PFSK-1 (cell line): ENCODE data around the gene PRKD1.

ENCODE experiments used
- FOXP2 ChIP-seq: optimal IDR thresholded peaks from 2 replicates; pipeline ENCODE3; 2011; ENCODE audit warnings: borderline replicate concordance, control low read depth, inconsistent platforms; ENCODE audit not compliant: insufficient read depth; ENCODE audit errors: extremely low read length, extremely low read depth
- POLR2AphosphoS5 ChIP-seq: IDR thresholded peaks from 2 replicates; pipeline ENCODE4 v1.6.1; 2012; ENCODE audit warnings: low read depth, mild to moderate bottlenecking, control low read depth, low read length, moderate library complexity
- REST ChIP-seq, 2 experiments: IDR thresholded peaks; 2 replicates each; pipeline versions ENCODE4 v1.6.1 to v1.8.0; 2011 to 2012; ENCODE audit warnings: low read depth in 2 of 2, low read length in 2 of 2, control low read depth in 1 of 2, inconsistent platforms in 1 of 2, mild to moderate bottlenecking in 1 of 2, moderate library complexity in 1 of 2; ENCODE audit not compliant: insufficient read depth in 1 of 2
- SIN3A ChIP-seq: IDR thresholded peaks from 2 replicates; pipeline ENCODE4 v1.6.1; 2012; ENCODE audit warnings: mild to moderate bottlenecking, low read length, moderate library complexity, borderline replicate concordance; ENCODE audit not compliant: insufficient read depth
- TAF1 ChIP-seq: IDR thresholded peaks from 2 replicates; pipeline ENCODE4 v1.6.1; 2012; ENCODE audit warnings: low read length, control low read depth, borderline replicate concordance; ENCODE audit not compliant: insufficient read depth

The PRKD1 gene

GRCh38 chr14:29810064-29810463, 117.6 kb downstream of the PRKD1 start:
- TF ChIP-seq SIN3A (no peak), POLR2AphosphoS5 (no peak), TAF1 (no peak), FOXP2 (no peak), REST (IDR thresholded peaks at IDR 0.05; ENCODE audit: insufficient read depth in 1 of 2, low read depth in 2 of 2, low read length in 2 of 2) (no peak)

GRCh38 chr14:29806124-29806517, 121.5 kb downstream of the PRKD1 start:
- no peak for TF ChIP-seq REST (IDR thresholded peaks at IDR 0.05; ENCODE audit: insufficient read depth in 1 of 2, low read depth in 2 of 2, low read length in 2 of 2)
- TF ChIP-seq SIN3A: no peak
- no peak for TF ChIP-seq POLR2AphosphoS5
- TF ChIP-seq TAF1: no peak
- TF ChIP-seq FOXP2: no peak

- TF ChIP-seq TAF1 (no peak), REST (IDR thresholded peaks at IDR 0.05; ENCODE audit: insufficient read depth in 1 of 2, low read depth in 2 of 2, low read length in 2 of 2) (no peak), SIN3A (no peak)
These were observed 122.1 kb downstream of the PRKD1 start for GRCh38 chr14:29805415-29806123.

- TF ChIP-seq REST (IDR thresholded peaks at IDR 0.05; ENCODE audit: insufficient read depth in 1 of 2, low read depth in 2 of 2, low read length in 2 of 2): no peak
- no peak for TF ChIP-seq TAF1
- no peak for TF ChIP-seq POLR2AphosphoS5
- TF ChIP-seq FOXP2: no peak
- no peak for TF ChIP-seq SIN3A
These were observed 123.0 kb downstream of the PRKD1 start for GRCh38 chr14:29804481-29805266.
